NCI-H2081 (cell line): ENCODE data around the gene CSRNP3.

ENCODE experiments used
- DNase-seq, 2 experiments: peaks; one replicate each; lab custom pipeline; 2025; lab: John Stamatoyannopoulos, UW

The CSRNP3 gene

GRCh38 chr2:165539985-165540384, 70.5 kb downstream of the CSRNP3 start:
- DNase-seq, result peak; percentile 12 to 71

- DNase-seq, result no peak
Measured at GRCh38 chr2:165544897-165545296, 75.4 kb downstream of the CSRNP3 start.

GRCh38 chr2:165547900-165548299, 78.4 kb downstream of the CSRNP3 start:
- no peak for DNase-seq

- DNase-seq, result no peak
Measured at GRCh38 chr2:165549619-165550018, 80.1 kb downstream of the CSRNP3 start.

- DNase-seq, result no peak
Measured at GRCh38 chr2:165558832-165559231, 89.3 kb downstream of the CSRNP3 start.

GRCh38 chr2:165560377-165560988, 91.0 kb downstream of the CSRNP3 start:
- DNase-seq, result no peak

- DNase-seq, result no peak
Measured at GRCh38 chr2:165561516-165561915, 92.0 kb downstream of the CSRNP3 start.

- DNase-seq, result no peak
Measured at GRCh38 chr2:165562233-165562632, 92.7 kb downstream of the CSRNP3 start.

GRCh38 chr2:165563468-165564225, 94.1 kb downstream of the CSRNP3 start:
- peak; percentile 52 to 71 for DNase-seq

- no peak for DNase-seq
Measured at GRCh38 chr2:165566008-165566407, 96.5 kb downstream of the CSRNP3 start.

- DNase-seq, result peak in 1 of 2 experiments; percentile 71
Measured at GRCh38 chr2:165567273-165567672, 97.8 kb downstream of the CSRNP3 start.

- no peak for DNase-seq
Measured at GRCh38 chr2:165568361-165568760, 98.9 kb downstream of the CSRNP3 start.

GRCh38 chr2:165571477-165571876, 102.0 kb downstream of the CSRNP3 start:
- no peak for DNase-seq

- peak; percentile 78 to 91 for DNase-seq
Measured at GRCh38 chr2:165572151-165572550, 102.7 kb downstream of the CSRNP3 start.

- DNase-seq, result peak; percentile 87 to 95
Measured at GRCh38 chr2:165573534-165574461, 104.3 kb downstream of the CSRNP3 start.

GRCh38 chr2:165575044-165575615, 105.6 kb downstream of the CSRNP3 start:
- no peak for DNase-seq

GRCh38 chr2:165576409-165577154, 107.1 kb downstream of the CSRNP3 start:
- DNase-seq, result no peak

- no peak for DNase-seq
Measured at GRCh38 chr2:165582409-165582808, 112.9 kb downstream of the CSRNP3 start.

GRCh38 chr2:165582863-165583506, 113.5 kb downstream of the CSRNP3 start:
- DNase-seq, result no peak

GRCh38 chr2:165584126-165584654, 114.7 kb downstream of the CSRNP3 start:
- no peak for DNase-seq

GRCh38 chr2:165586019-165586418, 116.5 kb downstream of the CSRNP3 start:
- no peak for DNase-seq
